ENCODE measurements around the gene PTPRN2. TPM values are rescaled to one million over a fixed set of nuclear protein-coding genes. Genes with fewer than 3 reads are reported as not detected.

Gene PTPRN2
- total and polyA plus RNA-seq, 2 of the 8 experiments (the other 6 are each of a cell fraction or from before 2014, with no cell fraction given) = 2.6 to 4.5 TPM

GRCh38 chr7:157712666-157713235 is 874.9 kb downstream of the PTPRN2 start:
- 85% methylated on average over 12 of the region's 15 CpGs; no CpG with 5 or more reads in 1 of the 2 experiments for WGBS, 2 experiments (ENCODE audit: extremely low coverage in 1 of 2, insufficient coverage in 1 of 2, insufficient read length in 1 of 2, insufficient replicate concordance in 2 of 2, low coverage in 1 of 2, low lambda C conversion rate in 2 of 2, missing lambda C conversion rate in 1 of 2)
- peaks cover 0 to 5% of the 10 kb centered on the region in 2 experiments; a peak in 1 of 4 replicates for H3K9me3 ChIP-seq (ENCODE audit: insufficient read depth in 2 of 2, low read depth in 1 of 2, low read length in 1 of 2)
- CTCF ChIA-PET (ENCODE audit: partially characterized antibody) = no interaction called here
- no peak for TF ChIP-seq CEBPB (IDR thresholded peaks at IDR 0.05; ENCODE audit: low read depth, low read length)
- TF ChIP-seq GABPA (IDR thresholded peaks at IDR 0.05; ENCODE audit: borderline replicate concordance, insufficient read depth, low read length) = no peak
- no peak for TF ChIP-seq HDAC6 (IDR thresholded peaks at IDR 0.05; ENCODE audit: low read depth, low read length)
- TF ChIP-seq CREB1 (IDR thresholded peaks at IDR 0.05) = no peak
- TF ChIP-seq TAF1 (IDR thresholded peaks at IDR 0.05; ENCODE audit: low read depth, low read length) = no peak
- TF ChIP-seq CBX5 (IDR thresholded peaks at IDR 0.05; ENCODE audit: low read depth, low read length) = no peak
- no peak for TF ChIP-seq TBP (IDR thresholded peaks at IDR 0.05; ENCODE audit: low read depth, low read length)
- TF ChIP-seq ASH2L (IDR thresholded peaks at IDR 0.05; ENCODE audit: low read length) = no peak
- TF ChIP-seq, protein P1, sequence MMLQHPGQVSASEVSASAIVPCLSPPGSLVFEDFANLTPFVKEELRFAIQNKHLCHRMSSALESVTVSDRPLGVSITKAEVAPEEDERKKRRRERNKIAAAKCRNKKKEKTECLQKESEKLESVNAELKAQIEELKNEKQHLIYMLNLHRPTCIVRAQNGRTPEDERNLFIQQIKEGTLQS (IDR thresholded peaks at IDR 0.05; ENCODE audit: insufficient read depth, low read depth, low read length) = no peak
- TF ChIP-seq RNF2 (IDR thresholded peaks at IDR 0.05; ENCODE audit: borderline replicate concordance, low read depth, low read length, missing control alignments, poor library complexity, severe bottlenecking) = no peak
- TF ChIP-seq JUN (IDR thresholded peaks at IDR 0.05; ENCODE audit: low read depth, low read length) = no peak
- TF ChIP-seq EGR1 (IDR thresholded peaks at IDR 0.05; ENCODE audit: borderline replicate concordance, low read depth, low read length) = no peak
- TF ChIP-seq SIX5 (IDR thresholded peaks at IDR 0.05; ENCODE audit: low read depth, low read length) = no peak
- TF ChIP-seq CHD1 (IDR thresholded peaks at IDR 0.05; ENCODE audit: low read depth, low read length) = no peak
- TF ChIP-seq MAFK (IDR thresholded peaks at IDR 0.05; ENCODE audit: low read depth, low read length) = no peak

More at GRCh38 chr7:157712666-157713235, 874.9 kb downstream of the PTPRN2 start:
- Histone ChIP-seq H2BK15ac (ENCODE audit: low read length) (no peak overlapping the region), H2BK5ac (ENCODE audit: low read depth, low read length) (no peak overlapping the region), H3K79me2 (ENCODE audit: control insufficient read depth in 1 of 2, insufficient read depth in 2 of 2, low read length in 2 of 2) (no peaks in the 10 kb centered on the region), H2AFZ (ENCODE audit: low read length) (no peak overlapping the region), H3K27ac (ENCODE audit: low read depth, low read length) (no peak overlapping the region), H3K4me1 (replicated peaks in 1 of 4; ENCODE audit: control insufficient read depth in 3 of 4, insufficient read depth in 4 of 4, low read length in 3 of 4) (no peaks in the 10 kb centered on the region; a peak in 1 of 7 replicates), H3K4ac (replicated peaks; ENCODE audit: insufficient read length, low read depth, low read length) (no peak overlapping the region), H3K36me3 (ENCODE audit: control insufficient read depth in 2 of 4, insufficient read depth in 4 of 4, low read length in 3 of 4) (no peaks in the 10 kb centered on the region), H3K4me2 (ENCODE audit: insufficient read depth in 1 of 2, low read depth in 2 of 2, low read length in 2 of 2) (no peak overlapping the region), H3K18ac (ENCODE audit: extremely low read depth, low read length) (no peak overlapping the region), H3K27me3 (replicated peaks in 1 of 4; ENCODE audit: control insufficient read depth in 3 of 4, extremely low read depth in 1 of 4, insufficient read depth in 3 of 4, low read length in 3 of 4) (peaks cover 0 to 2% (median under 1%) of the 10 kb centered on the region in 4 experiments; a peak in 2 of 7 replicates), H4K20me1 (replicated peaks in 1 of 2; ENCODE audit: control insufficient read depth in 1 of 2, insufficient read depth in 2 of 2, low read length in 2 of 2) (no peaks in the 10 kb centered on the region), H4K91ac (replicated peaks; ENCODE audit: insufficient read length, low read length) (no peak overlapping the region), H3K23me2 (ENCODE audit: low read depth, low read length) (no peaks in the 10 kb centered on the region), H2BK20ac (ENCODE audit: low read length) (no peak overlapping the region), H4K5ac (ENCODE audit: insufficient read length, low read depth, low read length) (no peak overlapping the region), H2BK12ac (ENCODE audit: low read depth, low read length) (no peak overlapping the region), H3K23ac (ENCODE audit: insufficient read length) (no peak overlapping the region), H4K8ac (ENCODE audit: extremely low read depth, insufficient read depth, low read length) (no peak overlapping the region), H3K9ac (replicated peaks in 1 of 4; ENCODE audit: extremely low read depth in 1 of 4, low read depth in 3 of 4, low read length in 3 of 4) (no peak overlapping the region), H3K79me1 (ENCODE audit: low read depth, low read length) (no peaks in the 10 kb centered on the region), H3K56ac (replicated peaks; ENCODE audit: insufficient read length, low read depth, low read length) (no peak overlapping the region), H2BK120ac (replicated peaks; ENCODE audit: low read depth, low read length) (no peak overlapping the region), H2AK5ac (ENCODE audit: low read depth, low read length) (no peak overlapping the region; the same call in 1 of the 2 replicates), H3K14ac (ENCODE audit: insufficient read length) (no peak overlapping the region), H3K4me3 (ENCODE audit: extremely low read depth in 1 of 4, insufficient read depth in 2 of 4, low read depth in 3 of 4, low read length in 4 of 4) (no peak overlapping the region)
- POLR2A ChIA-PET (ENCODE audit: partially characterized antibody) = no interaction called here
- DNase-seq (ENCODE audit: low read depth in 1 of 2, low spot score in 2 of 2) (no peak), FAIRE-seq (no peak)

Measured in H1 (cell line).